ENCODE results near the gene FDPS. TPM values are rescaled to one million over a fixed set of nuclear protein-coding genes. Genes with fewer than 3 reads are reported as not detected.

The FDPS gene
- total and polyA plus RNA-seq, 2 donors (not counting 3 experiments of a cell fraction or from before 2014, with no cell fraction given), result 630 to 646 TPM

DNA sequence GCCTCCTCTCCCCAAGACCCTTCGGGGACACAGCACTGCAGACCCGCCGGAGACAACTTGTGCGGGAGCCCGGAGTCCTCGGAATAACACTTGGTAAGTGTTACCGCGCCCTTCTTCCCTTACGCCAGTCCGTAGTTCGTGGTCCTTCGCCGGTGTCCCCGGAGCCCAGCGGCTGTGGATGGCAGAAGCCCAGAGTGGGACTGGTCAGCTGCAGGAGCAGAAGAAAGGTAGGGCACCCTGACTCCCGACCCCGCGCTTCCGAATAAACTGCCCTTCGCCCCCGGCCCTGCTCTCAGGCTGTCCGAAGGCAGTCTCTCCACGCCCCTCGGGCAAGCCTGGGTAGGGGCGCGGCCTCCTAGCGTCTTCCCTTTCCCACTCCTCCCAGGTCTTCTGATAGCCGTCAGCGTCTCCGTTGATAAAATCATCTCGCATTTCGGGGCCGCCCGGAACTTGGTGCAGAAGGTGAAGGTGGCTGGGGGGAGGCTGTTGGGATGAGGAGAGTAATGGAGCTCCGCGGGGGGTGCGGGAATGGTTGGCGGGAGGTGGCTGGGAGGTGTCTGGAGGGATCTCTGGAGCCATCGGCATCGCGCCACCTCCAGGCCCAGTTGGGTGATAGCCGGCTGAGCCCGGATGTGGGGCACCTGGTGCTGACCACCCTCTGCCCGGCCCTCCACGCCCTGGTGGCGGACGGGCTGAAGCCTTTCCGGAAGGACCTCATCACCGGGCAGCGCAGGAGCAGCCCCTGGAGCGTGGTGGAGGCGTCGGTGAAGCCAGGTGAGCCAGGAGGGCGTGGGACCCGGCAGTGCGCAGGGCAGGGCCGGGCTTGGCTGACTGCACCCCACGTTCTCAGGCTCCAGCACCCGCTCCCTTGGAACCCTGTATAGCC is 16.3 kb downstream of the FDPS start:
- no peaks in the 10 kb centered on the region for H3K79me2 ChIP-seq (ENCODE audit: control insufficient read depth, insufficient read depth, low read length)

More for the DNA sequence above, 16.3 kb downstream of the FDPS start:
- no peaks in the 10 kb centered on the region for H3K27me3 ChIP-seq (ENCODE audit: control insufficient read depth in 2 of 2, insufficient read depth in 2 of 2, low read length in 2 of 2)
- CTCF ChIA-PET, result interaction anchor here (1.7 to 7.2 kb wide), 6 partner anchors 10 to 179 kb away, joined by 6 to 115 read pairs (median 12); partner anchors contain the start of genes CLK2, FDPS and THBS3
- H3K27ac ChIP-seq (ENCODE audit: insufficient read depth, low read depth, low read length), result peak overlapping the region; percentile 8
- peak; percentile 53 for DNase-seq (ENCODE audit: low read depth, low spot score)
- H2AFZ ChIP-seq (ENCODE audit: low read depth, low read length), result peak overlapping the region; percentile 61
- peaks cover 2 to 11% of the 10 kb centered on the region in 2 experiments for H3K36me3 ChIP-seq (ENCODE audit: control insufficient read depth in 2 of 2, extremely low read depth in 1 of 2, insufficient read depth in 2 of 2, low read length in 2 of 2)
- intact Hi-C loops (cut with micrococcal nuclease), result loop anchor here (1.0 to 5.0 kb wide), 4 partner anchors 117 to 322 kb away; partner anchors contain the start of genes ASH1L and MTX1
- POLR2A ChIA-PET, result no interaction called here
- no peaks in the 10 kb centered on the region for H4K20me1 ChIP-seq (replicated peaks; ENCODE audit: control insufficient read depth, extremely low read depth, insufficient read depth, low read length)
- dilution Hi-C loops (cut with MboI; ENCODE audit: extremely low pct_ligation_motif_present, low sequenced_read_pairs), result no loop called here
- H3K4me2 ChIP-seq (ENCODE audit: insufficient read depth, low read length), result peak overlapping the region; percentile 88
- H3K9ac ChIP-seq (replicated peaks; ENCODE audit: extremely low read depth, insufficient read depth, low read length), result peak overlapping the region; percentile 10
- no peaks in the 10 kb centered on the region for H3K9me1 ChIP-seq (replicated peaks; ENCODE audit: control insufficient read depth, extremely low read depth, insufficient read depth, low read length)
- FAIRE-seq, result peak; percentile 78
- BruUV-seq (replicated peaks), result TSS peak; percentile 10
- TF ChIP-seq, protein P1, sequence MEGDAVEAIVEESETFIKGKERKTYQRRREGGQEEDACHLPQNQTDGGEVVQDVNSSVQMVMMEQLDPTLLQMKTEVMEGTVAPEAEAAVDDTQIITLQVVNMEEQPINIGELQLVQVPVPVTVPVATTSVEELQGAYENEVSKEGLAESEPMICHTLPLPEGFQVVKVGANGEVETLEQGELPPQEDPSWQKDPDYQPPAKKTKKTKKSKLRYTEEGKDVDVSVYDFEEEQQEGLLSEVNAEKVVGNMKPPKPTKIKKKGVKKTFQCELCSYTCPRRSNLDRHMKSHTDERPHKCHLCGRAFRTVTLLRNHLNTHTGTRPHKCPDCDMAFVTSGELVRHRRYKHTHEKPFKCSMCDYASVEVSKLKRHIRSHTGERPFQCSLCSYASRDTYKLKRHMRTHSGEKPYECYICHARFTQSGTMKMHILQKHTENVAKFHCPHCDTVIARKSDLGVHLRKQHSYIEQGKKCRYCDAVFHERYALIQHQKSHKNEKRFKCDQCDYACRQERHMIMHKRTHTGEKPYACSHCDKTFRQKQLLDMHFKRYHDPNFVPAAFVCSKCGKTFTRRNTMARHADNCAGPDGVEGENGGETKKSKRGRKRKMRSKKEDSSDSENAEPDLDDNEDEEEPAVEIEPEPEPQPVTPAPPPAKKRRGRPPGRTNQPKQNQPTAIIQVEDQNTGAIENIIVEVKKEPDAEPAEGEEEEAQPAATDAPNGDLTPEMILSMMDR (IDR thresholded peaks at IDR 0.05; ENCODE audit: extremely low read depth in 1 of 2, insufficient read depth in 1 of 2, low read depth in 1 of 2, low read length in 2 of 2), result peak; percentile 43 to 71
- TF ChIP-seq POLR2AphosphoS5 (IDR thresholded peaks at IDR 0.05; ENCODE audit: insufficient read depth, low read depth, low read length), result peak; percentile 20
- no peak for TF ChIP-seq JUN (IDR thresholded peaks at IDR 0.05; ENCODE audit: borderline replicate concordance, insufficient read depth, insufficient read length, low read depth)
- TF ChIP-seq, protein P2, sequence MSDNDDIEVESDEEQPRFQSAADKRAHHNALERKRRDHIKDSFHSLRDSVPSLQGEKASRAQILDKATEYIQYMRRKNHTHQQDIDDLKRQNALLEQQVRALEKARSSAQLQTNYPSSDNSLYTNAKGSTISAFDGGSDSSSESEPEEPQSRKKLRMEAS (IDR thresholded peaks at IDR 0.05; ENCODE audit: insufficient read depth, insufficient read length), result no peak
- H3K4me3 ChIP-seq (replicated peaks in 1 of 3; ENCODE audit: insufficient read depth in 1 of 3, low read depth in 1 of 3, low read length in 3 of 3), result peak overlapping the region; percentile 61 to 76 (median 70)
- no peaks in the 10 kb centered on the region for H3K9me3 ChIP-seq (replicated peaks; ENCODE audit: control insufficient read depth, insufficient read depth, low read length)
- H3K4me1 ChIP-seq (ENCODE audit: control insufficient read depth, extremely low read depth, insufficient read depth, low read length), result peaks cover 36% of the 10 kb centered on the region

Data from endothelial cell of umbilical vein (primary cell).